SK-N-SH (cell line): ENCODE data around the gene PERM1. TPM values are rescaled to one million over a fixed set of nuclear protein-coding genes. Genes with fewer than 3 reads are reported as not detected.

ENCODE experiments used
- CTCF ChIA-PET: fragments of 300-600, 350-600 bp; formaldehyde crosslinking; extraction: SDS; loops from one replicate; lab custom pipeline; 2021; lab: Yijun Ruan, JAX
- POLR2A ChIA-PET: fragments of 350-600 bp; sonication (Branson Sonifier 250); formaldehyde crosslinking; extraction: SDS; loops from one replicate; lab custom pipeline; 2020; ENCODE audit warnings: antibody characterized with exemption, inconsistent platforms; lab: Yijun Ruan, JAX
- DNase-seq: peaks from one replicate; pipeline ENCODE4 v3.0.0; 2012
- H2AFZ ChIP-seq: fragments of 200-600 bp; sonication (generic); 2 replicates; pipeline ENCODE4 v1.8.1; 2016; ENCODE audit warnings: antibody characterized with exemption, mild to moderate bottlenecking, low read depth
- H3F3A ChIP-seq: fragments of 200-600 bp; sonication (generic); replicated peaks from 2 replicates; pipeline ENCODE3; 2016; ENCODE audit warnings: antibody characterized with exemption, mild to moderate bottlenecking; ENCODE audit not compliant: insufficient read depth
- H3K27ac ChIP-seq, 2 experiments: fragments of 200-500 bp in 1 of 2; fragments of 200-600 bp in 1 of 2; sonication (Bioruptor generic) in 1 of 2; sonication (generic), shearing (Covaris generic) in 1 of 2; 2 replicates each; pipeline versions ENCODE4 v1.5.1 to v1.6.1; 2014 to 2016; ENCODE audit warnings: low read depth in 2 of 2, inconsistent platforms in 1 of 2, low read length in 1 of 2, mild to moderate bottlenecking in 1 of 2, mixed read lengths in 1 of 2
- H3K27me3 ChIP-seq: fragments of 200-600 bp; sonication (generic), shearing (Covaris generic); 2 replicates; pipeline ENCODE4 v1.6.1; 2016; ENCODE audit warnings: mixed run types; ENCODE audit not compliant: insufficient read depth
- H3K36me3 ChIP-seq, 2 experiments: fragments of 200-500 bp in 1 of 2; fragments of 200-600 bp in 1 of 2; sonication (Bioruptor generic) in 1 of 2; sonication (generic) in 1 of 2; replicated peaks in 1 of 2; 2 replicates each; pipeline versions ENCODE3 to v1.5.1; 2014 to 2016; ENCODE audit warnings: low read length in 1 of 2, mild to moderate bottlenecking in 1 of 2; ENCODE audit not compliant: insufficient read depth in 2 of 2, control insufficient read depth in 1 of 2
- H3K4me1 ChIP-seq, 2 experiments: fragments of 200-500 bp in 1 of 2; fragments of 200-600 bp in 1 of 2; sonication (Bioruptor generic) in 1 of 2; sonication (generic), shearing (Covaris generic) in 1 of 2; 2 replicates each; pipeline versions ENCODE4 v1.5.1 to v1.6.1; 2014 to 2016; ENCODE audit warnings: low read depth in 1 of 2, low read length in 1 of 2, mixed run types in 1 of 2; ENCODE audit not compliant: insufficient read depth in 2 of 2, control insufficient read depth in 1 of 2
- H3K4me2 ChIP-seq: fragments of 200-600 bp; sonication (generic), shearing (Covaris generic); 2 replicates; pipeline ENCODE4 v1.6.1; 2017; ENCODE audit warnings: mixed run types
- H3K4me3 ChIP-seq, 2 experiments: fragments of 200-500 bp in 1 of 2; fragments of 200-600 bp in 1 of 2; sonication (Bioruptor generic) in 1 of 2; sonication (generic), shearing (Covaris generic) in 1 of 2; 2 replicates each; pipeline versions ENCODE4 v1.5.1 to v1.8.1; 2014 to 2016; ENCODE audit warnings: low read depth in 2 of 2, inconsistent platforms in 1 of 2, low read length in 1 of 2, mild to moderate bottlenecking in 1 of 2, mixed read lengths in 1 of 2, moderate library complexity in 1 of 2
- H3K79me2 ChIP-seq: fragments of 200-600 bp; sonication (generic); 2 replicates; pipeline ENCODE4 v1.8.1; 2017; ENCODE audit warnings: mild to moderate bottlenecking; ENCODE audit not compliant: insufficient read depth
- H3K9ac ChIP-seq: fragments of 200-600 bp; sonication (generic); 2 replicates; pipeline ENCODE4 v1.6.1; 2017; ENCODE audit warnings: mixed run types
- H3K9me2 ChIP-seq: fragments of 200-600 bp; sonication (generic); 2 replicates; pipeline ENCODE4 v1.6.1; 2017; ENCODE audit warnings: mixed run types
- H3K9me3 ChIP-seq: fragments of 200-600 bp; sonication (generic); 2 replicates; pipeline ENCODE4 v1.6.1; 2017; ENCODE audit warnings: mixed run types, mild to moderate bottlenecking, moderate library complexity
- H4K20me1 ChIP-seq: fragments of 200-600 bp; sonication (generic); 2 replicates; pipeline ENCODE4 v1.6.1; 2017; ENCODE audit warnings: mild to moderate bottlenecking, mixed run types; ENCODE audit not compliant: insufficient read depth
- CHD2 ChIP-seq: fragments of 150-350 bp; IDR thresholded peaks from 2 replicates; pipeline ENCODE4 v1.6.1; 2018; ENCODE audit warnings: low read length; ENCODE audit not compliant: partially characterized antibody
- EP300 ChIP-seq, 2 experiments: IDR thresholded peaks; 2 replicates each; pipeline versions ENCODE4 v1.4.0 to v1.6.1; 2012; ENCODE audit warnings: borderline replicate concordance in 1 of 2, low read depth in 1 of 2, low read length in 1 of 2
- EZH2phosphoT487 ChIP-seq: fragments of 200-600 bp; sonication (generic); IDR thresholded peaks from 2 replicates; pipeline ENCODE4 v1.6.1; 2017; ENCODE audit warnings: low read depth, mixed run types, mild to moderate bottlenecking, antibody characterized with exemption, moderate library complexity, borderline replicate concordance
- FOXM1 ChIP-seq: IDR thresholded peaks from 2 replicates; pipeline ENCODE4 v1.4.0; 2012; ENCODE audit warnings: low read depth, mild to moderate bottlenecking
- GABPA ChIP-seq: IDR thresholded peaks from 2 replicates; pipeline ENCODE4 v1.4.0; 2012; ENCODE audit warnings: low read depth, mild to moderate bottlenecking
- GATA2 ChIP-seq: sonication (generic); formaldehyde crosslinking; IDR thresholded peaks from 2 replicates; pipeline ENCODE4 v1.5.0; 2020; ENCODE audit warnings: mild to moderate bottlenecking, missing genetic modification reagents
- JUND ChIP-seq: IDR thresholded peaks from 2 replicates; pipeline ENCODE4 v1.4.0; 2012
- MXI1 ChIP-seq: IDR thresholded peaks from 2 replicates; pipeline ENCODE4 v1.6.1; 2012; ENCODE audit warnings: mild to moderate bottlenecking, low read depth, low read length, improper control_type of control experiment
- NFIC ChIP-seq: IDR thresholded peaks from 2 replicates; pipeline ENCODE4 v1.4.0; 2012; ENCODE audit warnings: borderline replicate concordance
- RAD21 ChIP-seq: IDR thresholded peaks from 2 replicates; pipeline ENCODE4 v1.6.1; 2012; ENCODE audit warnings: mild to moderate bottlenecking, low read length
- RXRA ChIP-seq: IDR thresholded peaks from 2 replicates; pipeline ENCODE4 v1.4.0; 2012; ENCODE audit warnings: low read depth, mild to moderate bottlenecking, borderline replicate concordance
- SIN3A ChIP-seq: IDR thresholded peaks from 2 replicates; pipeline ENCODE4 v1.6.1; 2012; ENCODE audit warnings: low read depth, mild to moderate bottlenecking, low read length, moderate library complexity, borderline replicate concordance
- TAF1 ChIP-seq: IDR thresholded peaks from 2 replicates; pipeline ENCODE4 v1.6.1; 2012; ENCODE audit warnings: low read depth, mild to moderate bottlenecking, low read length, moderate library complexity, borderline replicate concordance
- TEAD4 ChIP-seq: IDR thresholded peaks from 2 replicates; pipeline ENCODE4 v1.4.0; 2012; ENCODE audit warnings: mild to moderate bottlenecking, borderline replicate concordance; ENCODE audit not compliant: insufficient read depth
- YY1 ChIP-seq: IDR thresholded peaks from 2 replicates; pipeline ENCODE4 v1.4.0; 2012; ENCODE audit warnings: low read depth, mild to moderate bottlenecking
- WGBS: methylation state at CpG from one replicate; pipeline ENCODE4 v1.1.6; 2017; ENCODE audit warnings: low lambda C conversion rate; 5-methylcytosine and 5-hydroxymethylcytosine counted together
- polyA plus RNA-seq, 3 experiments: library from polyadenylated mRNA; depleted of rRNA; stranded (reverse); fragments of >200 nt; gene quantifications; 2 replicates each; pipeline ENCODE4 v1.2.3, GENCODE V29; 2012
- TF ChIP-seq, protein P1 (sequence below): IDR thresholded peaks from 2 replicates; pipeline ENCODE4; 2012
- TF ChIP-seq, protein P2 (sequence below): IDR thresholded peaks from 2 replicates; pipeline ENCODE4 v1.4.0; 2012; ENCODE audit warnings: low read depth, borderline replicate concordance
- TF ChIP-seq, protein P3 (sequence below): IDR thresholded peaks from 2 replicates; pipeline ENCODE4 v1.4.0; 2012; ENCODE audit warnings: low read depth
- TF ChIP-seq, protein P4 (sequence below): fragments of 150-350 bp; IDR thresholded peaks from 2 replicates; pipeline ENCODE4 v1.6.1; 2017; ENCODE audit warnings: antibody characterized with exemption, low read length, low read depth, borderline replicate concordance
- TF ChIP-seq, protein P5 (sequence below): fragments of 150-350 bp; IDR thresholded peaks from 2 replicates; pipeline ENCODE4 v1.6.1; 2016; ENCODE audit warnings: mild to moderate bottlenecking, low read depth, low read length

PERM1 gene
- polyA plus RNA-seq, 1 of the 3 experiments (the other 2 are of a cell fraction) = 0.25 TPM

DNA sequence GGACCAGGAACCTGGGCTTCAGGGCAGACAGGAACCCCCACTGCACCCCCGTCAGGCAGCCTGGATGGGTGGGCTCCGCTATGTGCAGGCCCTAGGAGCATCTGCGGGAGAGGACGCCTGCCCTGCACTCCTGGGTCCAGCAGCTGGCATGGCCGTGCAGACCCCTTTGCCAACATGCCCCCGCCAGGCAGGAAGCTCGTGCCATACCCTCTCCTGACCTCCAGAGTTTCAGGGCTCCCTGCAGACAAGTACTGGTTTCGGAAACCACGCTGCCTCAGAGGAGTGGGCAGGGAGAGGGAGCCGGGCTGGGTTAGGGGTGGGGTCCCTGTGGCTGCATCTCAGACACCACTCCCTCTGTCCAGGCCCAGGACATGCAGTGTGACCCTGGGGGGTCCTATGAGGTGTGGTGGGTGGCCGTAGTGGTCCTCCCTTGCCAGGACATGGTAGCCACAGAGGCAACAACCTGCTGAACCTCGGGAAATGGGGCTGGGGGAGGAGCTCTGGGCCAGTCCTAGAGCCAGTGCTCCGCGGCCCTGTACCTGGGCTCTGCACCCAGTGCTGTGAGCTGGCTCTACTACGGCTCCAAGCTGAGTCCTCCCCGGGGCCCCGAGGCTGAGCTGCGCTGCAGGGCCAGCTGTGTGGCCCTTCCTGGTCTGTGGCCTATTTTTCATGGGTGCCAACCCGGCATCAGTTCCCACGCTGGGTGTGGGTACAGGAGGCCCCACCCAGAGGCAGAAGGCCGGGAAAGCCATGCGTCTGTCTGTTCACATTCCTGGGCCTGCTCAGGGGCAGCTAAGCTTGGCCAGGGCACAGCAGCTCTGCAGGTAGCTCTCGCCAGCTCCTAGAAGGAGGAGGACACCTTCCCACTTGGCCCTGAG lies 14.2 kb downstream of the PERM1 start:
- ChIA-PET CTCF (interaction anchor here (0.8 to 1.7 kb wide), 3 partner anchors 8 to 62 kb away, joined by 3 to 8 read pairs (median 3); no protein-coding TSS in a partner anchor), POLR2A (interaction anchor here (0.8 kb wide), 1 partner anchor 9 kb away, joined by 5 read pairs; no protein-coding TSS in a partner anchor)
- H3K27me3 ChIP-seq = no peaks in the 10 kb centered on the region
- H3K27ac ChIP-seq = no peak overlapping the region
- H3K79me2 ChIP-seq = no peaks in the 10 kb centered on the region
- no peaks in the 10 kb centered on the region for H3K9me3 ChIP-seq
- DNase-seq = no peak
- H3K36me3 ChIP-seq = peaks cover 0 to 13% of the 10 kb centered on the region in 2 experiments
- H3F3A ChIP-seq = no peaks in the 10 kb centered on the region
- H3K4me2 ChIP-seq = no peak overlapping the region
- no peak overlapping the region for H2AFZ ChIP-seq
- no peak overlapping the region for H3K4me3 ChIP-seq
- no peak overlapping the region for H3K9ac ChIP-seq
- no peaks in the 10 kb centered on the region for H3K4me1 ChIP-seq
- TF ChIP-seq, protein P1, sequence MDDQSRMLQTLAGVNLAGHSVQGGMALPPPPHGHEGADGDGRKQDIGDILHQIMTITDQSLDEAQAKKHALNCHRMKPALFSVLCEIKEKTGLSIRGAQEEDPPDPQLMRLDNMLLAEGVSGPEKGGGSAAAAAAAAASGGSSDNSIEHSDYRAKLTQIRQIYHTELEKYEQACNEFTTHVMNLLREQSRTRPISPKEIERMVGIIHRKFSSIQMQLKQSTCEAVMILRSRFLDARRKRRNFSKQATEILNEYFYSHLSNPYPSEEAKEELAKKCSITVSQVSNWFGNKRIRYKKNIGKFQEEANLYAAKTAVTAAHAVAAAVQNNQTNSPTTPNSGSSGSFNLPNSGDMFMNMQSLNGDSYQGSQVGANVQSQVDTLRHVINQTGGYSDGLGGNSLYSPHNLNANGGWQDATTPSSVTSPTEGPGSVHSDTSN = no peak
- TF ChIP-seq NFIC (no peak), JUND (no peak), EP300 (IDR thresholded peaks at IDR 0.05; ENCODE audit: borderline replicate concordance in 1 of 2, low read depth in 1 of 2, low read length in 1 of 2) (no peak)
- TF ChIP-seq, protein P2, sequence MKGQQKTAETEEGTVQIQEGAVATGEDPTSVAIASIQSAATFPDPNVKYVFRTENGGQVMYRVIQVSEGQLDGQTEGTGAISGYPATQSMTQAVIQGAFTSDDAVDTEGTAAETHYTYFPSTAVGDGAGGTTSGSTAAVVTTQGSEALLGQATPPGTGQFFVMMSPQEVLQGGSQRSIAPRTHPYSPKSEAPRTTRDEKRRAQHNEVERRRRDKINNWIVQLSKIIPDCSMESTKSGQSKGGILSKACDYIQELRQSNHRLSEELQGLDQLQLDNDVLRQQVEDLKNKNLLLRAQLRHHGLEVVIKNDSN = no peak
- 82% methylated on average over 2 of the region's 23 CpGs for WGBS
- no peaks in the 10 kb centered on the region for H4K20me1 ChIP-seq
- H3K9me2 ChIP-seq = no peaks in the 10 kb centered on the region

DNA sequence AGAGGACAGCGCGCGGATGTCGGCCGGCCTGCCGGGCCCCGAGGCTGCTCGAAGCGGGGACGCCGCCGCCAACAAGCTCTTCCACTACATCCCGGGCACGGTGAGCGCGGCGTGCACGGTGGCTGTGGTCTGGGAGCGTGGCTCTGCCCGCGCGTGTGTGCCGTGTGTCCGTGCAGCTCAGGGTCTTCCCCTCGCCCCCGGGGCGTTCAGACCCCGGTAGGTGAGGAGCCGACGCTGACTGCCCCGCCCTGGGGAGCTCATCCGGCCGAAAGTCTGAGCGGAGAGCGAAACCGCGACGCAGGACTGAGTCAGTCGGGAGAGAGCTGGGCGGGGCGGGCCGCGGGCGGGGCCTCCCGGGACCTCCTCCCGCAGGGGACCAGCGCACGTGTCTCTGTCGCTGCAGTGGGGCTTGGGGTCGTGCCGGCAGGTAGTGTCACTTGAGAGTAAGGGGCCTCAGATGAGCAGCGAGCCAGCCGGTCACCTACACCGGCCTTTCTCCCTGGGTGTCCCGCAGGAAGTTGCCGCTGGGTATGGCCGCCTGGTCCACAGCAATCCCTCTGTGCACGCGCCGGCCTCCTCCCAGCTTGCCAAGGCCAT lies 15.1 kb downstream of the PERM1 start:
- DNase-seq = no peak
- CTCF ChIA-PET = interaction anchor here (1.7 kb wide), 1 partner anchor 61 kb away, joined by 8 read pairs; no protein-coding TSS in a partner anchor
- WGBS = 89% methylated on average over 24 of the region's 60 CpGs
- TF ChIP-seq, protein P1 = no peak
- TF ChIP-seq RAD21 = no peak
- no peak for TF ChIP-seq TEAD4
- TF ChIP-seq GABPA = no peak
- TF ChIP-seq YY1 = no peak
- TF ChIP-seq, protein P3, sequence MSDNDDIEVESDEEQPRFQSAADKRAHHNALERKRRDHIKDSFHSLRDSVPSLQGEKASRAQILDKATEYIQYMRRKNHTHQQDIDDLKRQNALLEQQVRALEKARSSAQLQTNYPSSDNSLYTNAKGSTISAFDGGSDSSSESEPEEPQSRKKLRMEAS = no peak
- TF ChIP-seq FOXM1 = no peak
- TF ChIP-seq SIN3A = no peak
- TF ChIP-seq, protein P4, sequence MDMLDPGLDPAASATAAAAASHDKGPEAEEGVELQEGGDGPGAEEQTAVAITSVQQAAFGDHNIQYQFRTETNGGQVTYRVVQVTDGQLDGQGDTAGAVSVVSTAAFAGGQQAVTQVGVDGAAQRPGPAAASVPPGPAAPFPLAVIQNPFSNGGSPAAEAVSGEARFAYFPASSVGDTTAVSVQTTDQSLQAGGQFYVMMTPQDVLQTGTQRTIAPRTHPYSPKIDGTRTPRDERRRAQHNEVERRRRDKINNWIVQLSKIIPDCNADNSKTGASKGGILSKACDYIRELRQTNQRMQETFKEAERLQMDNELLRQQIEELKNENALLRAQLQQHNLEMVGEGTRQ = no peak
- TF ChIP-seq CHD2 = no peak
- TF ChIP-seq JUND = no peak
- TF ChIP-seq, protein P5, sequence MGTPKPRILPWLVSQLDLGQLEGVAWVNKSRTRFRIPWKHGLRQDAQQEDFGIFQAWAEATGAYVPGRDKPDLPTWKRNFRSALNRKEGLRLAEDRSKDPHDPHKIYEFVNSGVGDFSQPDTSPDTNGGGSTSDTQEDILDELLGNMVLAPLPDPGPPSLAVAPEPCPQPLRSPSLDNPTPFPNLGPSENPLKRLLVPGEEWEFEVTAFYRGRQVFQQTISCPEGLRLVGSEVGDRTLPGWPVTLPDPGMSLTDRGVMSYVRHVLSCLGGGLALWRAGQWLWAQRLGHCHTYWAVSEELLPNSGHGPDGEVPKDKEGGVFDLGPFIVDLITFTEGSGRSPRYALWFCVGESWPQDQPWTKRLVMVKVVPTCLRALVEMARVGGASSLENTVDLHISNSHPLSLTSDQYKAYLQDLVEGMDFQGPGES = no peak
- no peak for TF ChIP-seq GATA2 (CRISPR knock-in tag)
- TF ChIP-seq RXRA = no peak
- no peak for TF ChIP-seq EZH2phosphoT487
- TF ChIP-seq MXI1 = no peak
- no peak for TF ChIP-seq TAF1

More for the DNA sequence above, 15.1 kb downstream of the PERM1 start:
- Histone ChIP-seq H3K4me2 (no peak overlapping the region), H3K36me3 (peaks cover 0 to 14% of the 10 kb centered on the region in 2 experiments), H4K20me1 (no peaks in the 10 kb centered on the region), H2AFZ (no peak overlapping the region), H3F3A (no peaks in the 10 kb centered on the region), H3K9me2 (no peaks in the 10 kb centered on the region), H3K9me3 (no peaks in the 10 kb centered on the region), H3K79me2 (no peaks in the 10 kb centered on the region), H3K4me3 (no peak overlapping the region), H3K27me3 (no peaks in the 10 kb centered on the region), H3K4me1 (peaks cover 0 to under 1% of the 10 kb centered on the region in 2 experiments; a peak in 1 of 4 replicates), H3K9ac (no peak overlapping the region), H3K27ac (no peak overlapping the region)
- POLR2A ChIA-PET = no interaction called here
